Measurements from ENCODE around the gene HRAS. TPM values are rescaled to one million over a fixed set of nuclear protein-coding genes. Genes with fewer than 3 reads are reported as not detected.

HRAS gene
- total RNA-seq, 1 donor from 2014 or later = 43.9 TPM

GRCh38 chr11:487571-488021 is 47.8 kb downstream of the HRAS start:
- H3K36me3 Mint-ChIP-seq (ENCODE audit: low read depth) = peaks cover 19% of the 10 kb centered on the region
- DNase-seq (no peak), ATAC-seq (ENCODE audit: low read depth) (no peak)
- POLR2A ChIA-PET = no interaction called here
- H3K27ac Mint-ChIP-seq = no peak overlapping the region
- peaks cover 1% of the 10 kb centered on the region for H3K4me1 Mint-ChIP-seq
- no peaks in the 10 kb centered on the region for H3K27me3 Mint-ChIP-seq
- intact Hi-C loops (cut with micrococcal nuclease) = no loop called here
- CTCF ChIA-PET = no interaction called here
- H3K9me3 Mint-ChIP-seq = no peaks in the 10 kb centered on the region
- TF ChIP-seq, protein P1, sequence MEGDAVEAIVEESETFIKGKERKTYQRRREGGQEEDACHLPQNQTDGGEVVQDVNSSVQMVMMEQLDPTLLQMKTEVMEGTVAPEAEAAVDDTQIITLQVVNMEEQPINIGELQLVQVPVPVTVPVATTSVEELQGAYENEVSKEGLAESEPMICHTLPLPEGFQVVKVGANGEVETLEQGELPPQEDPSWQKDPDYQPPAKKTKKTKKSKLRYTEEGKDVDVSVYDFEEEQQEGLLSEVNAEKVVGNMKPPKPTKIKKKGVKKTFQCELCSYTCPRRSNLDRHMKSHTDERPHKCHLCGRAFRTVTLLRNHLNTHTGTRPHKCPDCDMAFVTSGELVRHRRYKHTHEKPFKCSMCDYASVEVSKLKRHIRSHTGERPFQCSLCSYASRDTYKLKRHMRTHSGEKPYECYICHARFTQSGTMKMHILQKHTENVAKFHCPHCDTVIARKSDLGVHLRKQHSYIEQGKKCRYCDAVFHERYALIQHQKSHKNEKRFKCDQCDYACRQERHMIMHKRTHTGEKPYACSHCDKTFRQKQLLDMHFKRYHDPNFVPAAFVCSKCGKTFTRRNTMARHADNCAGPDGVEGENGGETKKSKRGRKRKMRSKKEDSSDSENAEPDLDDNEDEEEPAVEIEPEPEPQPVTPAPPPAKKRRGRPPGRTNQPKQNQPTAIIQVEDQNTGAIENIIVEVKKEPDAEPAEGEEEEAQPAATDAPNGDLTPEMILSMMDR (IDR thresholded peaks at IDR 0.05) = no peak
- no peak overlapping the region for H3K4me3 Mint-ChIP-seq

DNA sequence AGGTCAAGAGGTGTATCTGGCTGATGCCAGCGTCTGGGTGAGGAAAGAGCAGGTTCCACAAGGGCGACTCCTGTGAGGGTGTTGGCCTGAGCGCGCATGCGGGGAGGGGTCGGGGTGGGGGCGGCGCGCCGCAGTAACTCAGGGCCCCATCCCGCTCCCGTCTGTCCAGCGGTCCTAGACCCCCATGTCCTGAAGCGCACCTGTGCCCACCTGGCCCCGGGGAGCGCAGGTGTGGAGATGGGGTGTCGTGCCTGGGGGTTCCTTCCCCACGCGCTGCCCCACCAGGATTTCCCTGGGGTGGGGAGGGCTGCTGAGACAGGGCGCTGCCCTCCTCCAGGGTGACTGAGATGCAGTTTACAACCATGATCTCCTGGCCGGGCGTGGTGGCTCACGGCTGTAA is 49.2 kb downstream of the HRAS start:
- no peaks in the 10 kb centered on the region for H3K9me3 Mint-ChIP-seq
- peaks cover 16% of the 10 kb centered on the region for H3K36me3 Mint-ChIP-seq (ENCODE audit: low read depth)
- H3K4me1 Mint-ChIP-seq = no peaks in the 10 kb centered on the region
- intact Hi-C loops (cut with micrococcal nuclease) = no loop called here
- POLR2A ChIA-PET = no interaction called here
- no peak overlapping the region for H3K4me3 Mint-ChIP-seq
- ATAC-seq (ENCODE audit: low read depth) (no peak), DNase-seq (no peak)
- CTCF ChIA-PET = no interaction called here
- H3K27ac Mint-ChIP-seq = no peak overlapping the region
- H3K27me3 Mint-ChIP-seq = no peaks in the 10 kb centered on the region
- TF ChIP-seq, protein P1 (IDR thresholded peaks at IDR 0.05) = no peak

GRCh38 chr11:484616-485015 is 50.8 kb downstream of the HRAS start:
- intact Hi-C loops (cut with micrococcal nuclease) = no loop called here
- H3K27ac Mint-ChIP-seq = no peak overlapping the region
- POLR2A ChIA-PET = no interaction called here
- no peaks in the 10 kb centered on the region for H3K4me1 Mint-ChIP-seq
- peaks cover 7% of the 10 kb centered on the region for H3K36me3 Mint-ChIP-seq (ENCODE audit: low read depth)
- TF ChIP-seq, protein P1 (IDR thresholded peaks at IDR 0.05) = no peak
- no peak overlapping the region for H3K4me3 Mint-ChIP-seq
- DNase-seq (no peak), ATAC-seq (ENCODE audit: low read depth) (no peak)
- H3K27me3 Mint-ChIP-seq = no peaks in the 10 kb centered on the region
- no peaks in the 10 kb centered on the region for H3K9me3 Mint-ChIP-seq
- CTCF ChIA-PET = no interaction called here

Other genes with a start within 250 kb of the HRAS start
- gene PGGHG, start 246.4 kb downstream of the HRAS start, total RNA-seq = 62.3 and 74.1 TPM in 2 replicates
- not detected in 2 replicates for gene IFITM5, start 236.1 kb downstream of the HRAS start, total RNA-seq
- gene IFITM2, start 227.8 kb downstream of the HRAS start, total RNA-seq = 112 and 125 TPM in 2 replicates
- 21.2 and 25.3 TPM in 2 replicates for gene IFITM1, start 221.5 kb downstream of the HRAS start, total RNA-seq
- gene IFITM3, start 214.7 kb downstream of the HRAS start, total RNA-seq = 14.8 and 17.0 TPM in 2 replicates
- gene B4GALNT4, start 166.1 kb downstream of the HRAS start, total RNA-seq = not detected in 2 replicates
- 0.18 TPM in 1 of 2 replicates, not detected in the other for gene PKP3, start 141.4 kb downstream of the HRAS start, total RNA-seq
- gene SIGIRR, start 120.6 kb downstream of the HRAS start, total RNA-seq = 19.8 and 24.2 TPM in 2 replicates
- 37.2 and 46.1 TPM in 2 replicates for gene ANO9, start 93.6 kb downstream of the HRAS start, total RNA-seq
- 17.8 and 22.0 TPM in 2 replicates for gene PTDSS2, start 85.3 kb downstream of the HRAS start, total RNA-seq
- gene RNH1, start 28.3 kb downstream of the HRAS start, total RNA-seq = 101 and 103 TPM in 2 replicates
- 7.1 and 7.9 TPM in 2 replicates for gene LRRC56, start 2.0 kb upstream of the HRAS start, total RNA-seq
- 8.6 and 9.1 TPM in 2 replicates for gene LMNTD2, start 25.2 kb upstream of the HRAS start, total RNA-seq
- gene RASSF7, start 25.4 kb upstream of the HRAS start, total RNA-seq = 14.2 and 14.9 TPM in 2 replicates
- gene PHRF1, start 40.9 kb upstream of the HRAS start, total RNA-seq = 42.7 and 49.6 TPM in 2 replicates
- 74.1 and 75.5 TPM in 2 replicates for gene IRF7, start 80.4 kb upstream of the HRAS start, total RNA-seq
- gene CDHR5, start 89.4 kb upstream of the HRAS start, total RNA-seq = not detected in 2 replicates
- not detected in 2 replicates for gene SCT, start 91.6 kb upstream of the HRAS start, total RNA-seq
- 0.42 and 0.49 TPM in 2 replicates for gene DRD4, start 101.7 kb upstream of the HRAS start, total RNA-seq
- 36.1 and 39.8 TPM in 2 replicates for gene DEAF1, start 159.6 kb upstream of the HRAS start, total RNA-seq
- gene TMEM80, start 160.2 kb upstream of the HRAS start, total RNA-seq = 34.1 and 44.4 TPM in 2 replicates
- gene EPS8L2, start 170.7 kb upstream of the HRAS start, total RNA-seq = 5.6 and 5.9 TPM in 2 replicates
- gene TALDO1, start 211.9 kb upstream of the HRAS start, total RNA-seq = 194 and 244 TPM in 2 replicates
- 60.3 and 63.3 TPM in 2 replicates for gene GATD1, start 241.9 kb upstream of the HRAS start, total RNA-seq